HepG2 (cell line): ENCODE results near the gene NFYC. TPM values are rescaled to one million over a fixed set of nuclear protein-coding genes. Genes with fewer than 3 reads are reported as not detected.

ENCODE experiments used
- ATAD3A ChIP-seq: sonication (generic); formaldehyde crosslinking; IDR thresholded peaks from 2 replicates; pipeline ENCODE4 v1.4.0; 2020; ENCODE audit warnings: missing genetic modification reagents
- CSRNP2 ChIP-seq: sonication (generic); formaldehyde crosslinking; conservative IDR thresholded peaks from 2 replicates; pipeline ENCODE4 v1.8.0; 2022; ENCODE audit warnings: low read depth, missing genetic modification reagents
- GPN1 ChIP-seq: sonication (generic); formaldehyde crosslinking; IDR thresholded peaks from 2 replicates; pipeline ENCODE4 v1.5.1; 2020; ENCODE audit warnings: missing genetic modification reagents, borderline replicate concordance
- HOMEZ ChIP-seq: IDR thresholded peaks from 2 replicates; pipeline ENCODE4 v1.6.1; 2016; ENCODE audit warnings: low read depth
- PHF20 ChIP-seq: sonication (generic); formaldehyde crosslinking; IDR thresholded peaks from 2 replicates; pipeline ENCODE4 v1.5.0; 2020; ENCODE audit warnings: mild to moderate bottlenecking, missing genetic modification reagents
- PTBP1 ChIP-seq: fragments of 200-400 bp; formaldehyde crosslinking; IDR thresholded peaks from 2 replicates; pipeline ENCODE4 v1.6.1; 2018; ENCODE audit warnings: low read length, low read depth; ENCODE audit not compliant: poor library complexity, severe bottlenecking
- SMARCC2 ChIP-seq: fragments of 450-650 bp; IDR thresholded peaks from 2 replicates; pipeline ENCODE4 v1.6.1; 2017; ENCODE audit warnings: antibody characterized with exemption, mild to moderate bottlenecking
- SRSF1 ChIP-seq: fragments of 200-400 bp; formaldehyde crosslinking; optimal IDR thresholded peaks from 2 replicates; pipeline ENCODE3; 2017; ENCODE audit warnings: mild to moderate bottlenecking, low read depth, low read length, moderate library complexity
- ZBTB20 ChIP-seq: sonication (generic); formaldehyde crosslinking; IDR thresholded peaks from 2 replicates; pipeline ENCODE4 v1.8.1; 2023; ENCODE audit warnings: missing genetic modification reagents, low read depth, mild to moderate bottlenecking, borderline replicate concordance
- ZNF280B ChIP-seq: sonication (generic); formaldehyde crosslinking; IDR thresholded peaks from 2 replicates; pipeline ENCODE4 v1.5.0; 2020; ENCODE audit warnings: missing genetic modification reagents, mild to moderate bottlenecking, borderline replicate concordance
- ZNF280D ChIP-seq: sonication (generic); formaldehyde crosslinking; IDR thresholded peaks from 2 replicates; pipeline ENCODE4 v1.5.1; 2020; ENCODE audit warnings: mild to moderate bottlenecking, missing genetic modification reagents
- ZNF496 ChIP-seq: sonication (generic); formaldehyde crosslinking; IDR thresholded peaks from 2 replicates; pipeline ENCODE4 v1.8.1; 2023; ENCODE audit warnings: mild to moderate bottlenecking, moderate library complexity, missing genetic modification reagents; ENCODE audit not compliant: insufficient replicate concordance
- ZNF574 ChIP-seq: sonication (generic); formaldehyde crosslinking; IDR thresholded peaks from 2 replicates; pipeline ENCODE4 v1.4.0; 2020; ENCODE audit warnings: missing genetic modification reagents
- ZNF670 ChIP-seq: sonication (generic); formaldehyde crosslinking; IDR thresholded peaks from 2 replicates; pipeline ENCODE4 v1.8.0; 2022; ENCODE audit warnings: mild to moderate bottlenecking, missing genetic modification reagents, borderline replicate concordance
- ZNF703 ChIP-seq: sonication (generic); formaldehyde crosslinking; IDR thresholded peaks from 2 replicates; pipeline ENCODE4 v1.5.1; 2020; ENCODE audit warnings: missing genetic modification reagents, mild to moderate bottlenecking, moderate library complexity, borderline replicate concordance
- ZSCAN29 ChIP-seq: sonication (generic); formaldehyde crosslinking; conservative IDR thresholded peaks from 2 replicates; pipeline ENCODE4 v1.4.0; 2020; ENCODE audit warnings: mild to moderate bottlenecking, missing genetic modification reagents
- polyA plus RNA-seq, 8 experiments: library from polyadenylated mRNA; depleted of rRNA in 3 of 8; stranded (reverse) in 7 of 8; unstranded in 1 of 8; fragments of >200 nt; fragmentation: Illumina TruSeq in 4 of 8; extraction: Trizol in 4 of 8; gene quantifications; 2 replicates each; pipeline versions ENCODE4 v1.2.1 to v1.2.3, GENCODE V29; 2011 to 2016; ENCODE audit warnings: low read depth in 4 of 8, missing spikeins in 1 of 8, mixed read lengths in 1 of 8; ENCODE audit not compliant: insufficient read depth in 1 of 8
- total RNA-seq, 5 experiments: library from RNA; depleted of rRNA; stranded (reverse); fragments of >200 nt; fragmentation: Illumina TruSeq; extraction: Trizol; gene quantifications; 2 replicates each; pipeline ENCODE4 v1.2.3, GENCODE V29; 2016; ENCODE audit warnings: low read depth in 1 of 5

The NFYC gene
- total and polyA plus RNA-seq, 2 of the 13 experiments (the other 11 are each of a cell fraction or from before 2014, with no cell fraction given): 33.9 to 73.7 TPM

- TF ChIP-seq HOMEZ (CRISPR knock-in tag): peak; percentile 64; the same call in 1 of the 2 replicates
- TF ChIP-seq ZNF280D: no peak
- no peak for TF ChIP-seq ZNF703 (CRISPR knock-in tag)
- TF ChIP-seq PTBP1: no peak
- no peak for TF ChIP-seq SMARCC2
- no peak for TF ChIP-seq ZBTB20 (CRISPR knock-in tag)
- no peak for TF ChIP-seq GPN1 (CRISPR knock-in tag)
- no peak for TF ChIP-seq ZNF496
- 0 out of 2 replicates have a peak, but pooled peaks have one; percentile 22 for TF ChIP-seq ZNF574 (CRISPR knock-in tag)
- TF ChIP-seq CSRNP2 (CRISPR knock-in tag): no peak
- 0 out of 2 replicates have a peak, but pooled peaks have one; percentile 51 for TF ChIP-seq ZNF670 (CRISPR knock-in tag)
- no peak for TF ChIP-seq ZSCAN29 (CRISPR knock-in tag)
- 0 out of 2 replicates have a peak, but pooled peaks have one; percentile 51 for TF ChIP-seq PHF20 (CRISPR knock-in tag)
- TF ChIP-seq ATAD3A (CRISPR knock-in tag): no peak
- no peak for TF ChIP-seq ZNF280B (CRISPR knock-in tag)
- TF ChIP-seq SRSF1: no peak
These were observed 17.7 kb downstream of the NFYC start (continued) for GRCh38 chr1:40709100-40709801.
